Panc1 (cell line): Measurements from ENCODE around the gene FAM107A.

Source experiments
- CTCF ChIP-seq: fragments of 450-650 bp; IDR thresholded peaks from 2 replicates; pipeline ENCODE4 v1.5.1; 2017; ENCODE audit warnings: mild to moderate bottlenecking
- POLR2AphosphoS5 ChIP-seq: IDR thresholded peaks from 2 replicates; pipeline ENCODE4 v1.6.1; 2012; ENCODE audit warnings: mild to moderate bottlenecking, low read depth, low read length, moderate library complexity
- SIN3A ChIP-seq: IDR thresholded peaks from 2 replicates; pipeline ENCODE4 v1.6.1; 2012; ENCODE audit warnings: low read depth, mild to moderate bottlenecking, low read length, moderate library complexity, borderline replicate concordance; ENCODE audit not compliant: insufficient read depth

- TF ChIP-seq CTCF: no peak
- no peak for TF ChIP-seq SIN3A
- no peak for TF ChIP-seq POLR2AphosphoS5
Observed at GRCh38 chr3:58617338-58617761, 40.2 kb upstream of the FAM107A start.
